Activated CD4-positive, alpha-beta T cell treated with anti-CD3 and anti-CD28 coated beads, Interleukin-10, Interleukin-2, amounts not matched to agents 100 ng/mL and 50 ng/mL, durations not matched to agents 16 hours and 8 hours (primary cell): ENCODE measurements around the gene HRAS.
A peak's percentile ranks its signal among the peaks of the same experiment; 100 is the strongest.
"Not testable (repeated sequence)": the region's sequence is repeated elsewhere in the genome, so short reads cannot be mapped to it uniquely, and the experiment has no call there.

Experiments
- DNase-seq: peaks from one replicate; pipeline ENCODE4 v3.0.0-alpha.2; 2020

The HRAS gene

GRCh38 chr11:532527-532985 lies 2.8 kb downstream of the HRAS start:
- DNase-seq, result no peak

- DNase-seq, result no peak
Measured at GRCh38 chr11:531919-532526, 3.4 kb downstream of the HRAS start.

- DNase-seq, result no peak
Measured at GRCh38 chr11:530960-531831, 4.2 kb downstream of the HRAS start.

GRCh38 chr11:529728-530411 lies 5.5 kb downstream of the HRAS start:
- no peak for DNase-seq

- DNase-seq, result no peak
Measured at GRCh38 chr11:528815-529727, 6.3 kb downstream of the HRAS start.

GRCh38 chr11:528166-528814 lies 7.1 kb downstream of the HRAS start:
- DNase-seq, result no peak

GRCh38 chr11:526192-526591 lies 9.2 kb downstream of the HRAS start:
- DNase-seq, result no peak

GRCh38 chr11:521177-521688 lies 14.1 kb downstream of the HRAS start:
- DNase-seq, result no peak

GRCh38 chr11:520428-521176 lies 14.8 kb downstream of the HRAS start:
- DNase-seq, result no peak

GRCh38 chr11:518463-519202 lies 16.7 kb downstream of the HRAS start:
- DNase-seq, result peak; percentile 92

- DNase-seq, result not testable (repeated sequence)
Measured at GRCh38 chr11:516918-517685, 18.3 kb downstream of the HRAS start.

GRCh38 chr11:516400-516799 lies 19.0 kb downstream of the HRAS start:
- DNase-seq, result no peak

GRCh38 chr11:515131-515530 lies 20.2 kb downstream of the HRAS start:
- no peak for DNase-seq

GRCh38 chr11:514606-515005 lies 20.8 kb downstream of the HRAS start:
- DNase-seq, result no peak

GRCh38 chr11:512761-513595 lies 22.4 kb downstream of the HRAS start:
- DNase-seq, result no peak

GRCh38 chr11:508956-509355 lies 26.4 kb downstream of the HRAS start:
- no peak for DNase-seq

GRCh38 chr11:507727-508515 lies 27.5 kb downstream of the HRAS start:
- no peak for DNase-seq
